Stimulated activated CD8-positive, alpha-beta memory T cell treated with anti-CD3 and anti-CD28 coated beads, Interleukin-4, amount 100 ng/mL, for 48 hours (primary cell): Measurements from ENCODE around the gene ANXA1.

Experiments used
- DNase-seq: peaks from one replicate; pipeline ENCODE4 v3.0.0-alpha.2; 2020

The ANXA1 gene

DNA sequence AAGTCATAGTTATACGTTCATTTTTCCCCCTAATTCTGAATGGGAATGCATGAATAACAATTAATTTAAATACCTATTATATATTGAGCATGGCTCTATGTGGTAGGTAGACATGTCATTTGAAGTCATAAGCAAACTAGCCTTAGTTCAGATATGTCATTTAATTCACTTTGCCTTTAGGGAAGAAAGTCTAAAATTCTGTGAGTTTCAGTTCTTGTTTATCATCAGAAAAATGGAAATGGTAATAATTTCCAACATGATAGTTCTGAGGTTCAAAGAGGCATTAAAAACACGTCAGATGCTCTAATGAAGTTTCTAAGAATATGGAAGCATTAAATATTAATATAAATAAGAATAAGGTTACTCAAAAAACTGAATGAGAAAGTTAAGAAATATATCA lies 13.1 kb upstream of the ANXA1 start:
- DNase-seq = no peak

DNA sequence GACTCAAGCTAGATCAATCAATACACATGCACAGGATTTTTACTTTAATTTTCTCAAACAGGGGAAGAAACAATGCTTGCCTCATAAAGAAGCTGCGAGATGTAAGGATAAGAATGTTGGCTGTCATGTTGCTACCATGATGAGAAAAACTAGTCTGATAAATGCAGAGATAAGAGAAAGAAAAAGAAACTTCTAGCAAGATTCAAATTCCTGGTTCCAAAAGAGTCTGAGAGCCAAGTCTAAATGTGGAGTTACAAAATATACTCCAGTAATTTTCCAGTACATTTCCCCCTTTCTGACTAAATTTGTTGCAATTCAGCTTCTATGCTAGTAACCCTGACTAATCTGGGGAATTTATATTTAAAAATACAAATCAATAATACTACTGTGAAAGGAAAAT lies 10.4 kb upstream of the ANXA1 start:
- DNase-seq = no peak

DNA sequence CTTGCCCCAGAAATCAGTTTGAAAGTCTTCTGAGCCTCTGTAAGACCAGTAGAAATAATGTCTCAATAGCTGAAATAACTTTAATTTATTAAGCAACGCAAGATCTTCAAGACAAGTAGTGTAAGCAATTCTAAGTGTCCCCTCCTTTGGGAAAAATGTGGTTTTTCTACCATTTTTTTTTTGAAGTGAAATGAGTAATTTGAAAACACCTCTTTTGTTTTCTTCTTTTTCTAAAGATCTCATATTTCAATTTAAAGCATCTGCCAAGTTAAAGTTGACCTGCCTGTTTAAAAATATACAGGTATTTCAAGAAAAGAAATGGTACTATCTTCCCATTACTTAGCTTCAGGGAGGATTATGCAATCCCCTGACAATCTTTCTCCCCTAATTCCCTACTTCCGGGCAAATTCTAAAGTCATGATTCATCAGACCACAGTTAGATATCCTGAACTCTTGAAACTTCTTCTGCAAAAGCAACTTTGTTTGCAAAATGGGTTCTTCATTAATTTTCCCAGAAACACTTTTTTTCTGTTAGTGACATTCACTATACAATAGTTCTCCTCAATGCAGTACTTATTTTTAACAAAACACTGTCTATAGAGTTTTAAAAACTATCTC lies 7.8 kb upstream of the ANXA1 start:
- no peak for DNase-seq

DNA sequence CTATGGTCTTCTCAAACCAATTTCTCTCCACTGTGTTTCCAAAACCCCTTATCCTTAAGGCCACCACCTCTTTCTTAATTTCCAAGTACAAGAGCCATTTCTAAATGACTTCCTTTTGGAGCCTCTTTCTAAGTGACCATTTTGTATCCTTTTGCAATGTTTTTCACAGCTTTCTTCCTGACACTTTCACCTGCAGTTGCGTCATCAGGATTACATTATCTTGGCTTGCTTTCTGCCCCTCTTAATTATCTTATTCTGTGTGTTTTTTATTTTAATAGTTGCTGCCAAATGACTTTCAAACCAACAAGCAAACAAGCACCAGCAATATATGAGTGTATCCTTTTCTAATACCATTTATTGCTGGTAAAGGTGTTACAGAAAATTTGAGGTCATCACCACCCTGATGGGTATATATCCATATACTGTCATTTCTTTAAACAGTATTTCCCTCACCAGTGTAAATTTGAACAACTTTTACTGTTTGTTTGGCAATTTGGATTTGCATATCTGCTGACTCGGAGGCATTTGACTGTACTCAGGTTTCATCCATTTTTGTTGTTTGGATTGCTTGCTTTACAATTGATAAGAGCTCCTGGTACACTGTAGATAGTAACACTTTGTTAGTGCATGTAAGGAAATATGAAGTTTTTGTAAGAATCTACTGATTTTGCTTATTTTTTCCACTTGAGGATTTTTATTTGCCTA lies 5.4 kb upstream of the ANXA1 start:
- DNase-seq = no peak

DNA sequence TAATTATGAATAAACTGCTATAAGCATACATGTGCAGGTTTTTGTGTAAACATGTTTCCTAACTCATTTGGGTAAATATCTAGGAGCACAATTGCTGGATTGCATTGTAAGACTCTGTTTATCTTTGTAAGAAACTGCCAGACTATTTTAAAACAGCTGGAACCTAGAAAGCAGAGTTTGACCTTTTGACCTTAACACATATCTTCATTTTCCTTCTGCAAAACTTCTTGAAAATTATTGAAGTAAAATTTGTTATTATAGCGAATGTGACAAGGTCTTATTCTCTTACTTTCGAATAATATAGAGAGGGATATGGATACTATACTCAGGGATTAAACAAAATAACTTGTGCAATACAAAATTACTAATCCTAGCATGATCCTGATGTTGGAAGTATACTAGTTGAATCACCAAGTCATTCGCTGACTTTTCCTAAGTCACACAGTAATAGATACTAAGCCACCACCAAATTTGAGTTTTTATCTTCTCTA lies 3.2 kb upstream of the ANXA1 start:
- no peak for DNase-seq

DNA sequence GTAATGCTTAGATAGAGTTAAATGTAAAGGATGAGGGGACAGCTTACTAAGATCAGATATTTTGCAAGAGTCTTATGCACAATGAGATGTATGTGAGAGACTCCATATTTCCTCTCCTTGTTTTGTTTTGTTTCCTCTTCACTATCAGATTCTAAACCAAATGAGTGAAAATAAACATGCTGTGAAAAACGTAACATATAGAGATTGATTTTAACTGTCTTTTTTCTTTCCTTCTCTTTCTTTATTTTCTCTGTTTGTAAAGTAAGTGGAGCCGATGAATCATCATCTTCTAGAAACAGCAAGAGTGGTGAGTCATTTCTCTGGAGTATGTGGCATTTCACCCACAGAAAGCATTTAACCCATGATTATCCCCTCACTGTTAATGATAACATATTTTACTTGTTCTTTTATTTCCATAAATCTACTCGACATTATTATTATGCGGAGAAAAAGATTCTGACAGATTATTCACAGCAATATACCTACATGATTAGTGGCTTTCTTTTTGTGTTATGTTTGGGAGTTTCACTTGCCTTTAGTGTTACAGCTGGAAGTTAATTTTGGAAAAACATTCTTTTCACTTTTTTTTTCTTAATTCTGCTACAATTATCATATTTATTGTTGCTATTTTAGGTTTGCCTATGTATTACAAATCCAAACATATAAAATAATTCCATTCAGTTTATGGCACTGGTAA lies 2.1 kb upstream of the ANXA1 start:
- DNase-seq = no peak

DNA sequence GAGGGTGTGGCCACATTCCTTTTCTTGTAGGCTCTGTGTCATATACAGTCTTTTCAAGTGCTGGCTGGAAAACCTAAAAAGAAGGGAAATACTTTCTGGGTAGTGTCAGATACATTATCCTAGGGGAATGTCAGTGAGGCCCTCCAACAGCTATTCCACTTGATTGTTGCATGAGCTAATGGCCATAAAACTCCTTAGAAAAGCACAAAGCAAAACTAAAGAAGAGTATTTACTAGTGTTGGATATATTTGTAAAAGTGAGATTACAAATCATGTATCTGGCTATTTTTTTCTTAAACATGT lies 829 bp downstream of the ANXA1 start:
- no peak for DNase-seq

DNA sequence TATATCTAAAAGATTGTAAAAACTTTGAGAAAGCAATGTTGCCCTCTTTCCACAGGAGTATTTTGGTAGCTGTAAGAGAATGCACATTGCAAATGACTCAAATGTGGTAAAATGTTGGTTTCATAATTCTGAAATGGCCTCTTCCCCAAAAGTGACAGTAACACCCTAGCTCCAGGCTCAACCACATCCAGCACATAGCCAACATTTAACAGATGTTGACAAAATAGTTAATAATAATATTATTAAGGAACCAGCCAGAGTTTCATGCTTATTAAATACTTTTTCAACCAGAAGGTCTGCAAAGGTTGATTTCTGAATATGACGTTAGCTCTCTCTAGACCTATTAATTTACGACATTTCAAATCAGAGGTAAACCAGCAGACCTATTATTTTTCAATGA lies 1.3 kb downstream of the ANXA1 start:
- no peak for DNase-seq

DNA sequence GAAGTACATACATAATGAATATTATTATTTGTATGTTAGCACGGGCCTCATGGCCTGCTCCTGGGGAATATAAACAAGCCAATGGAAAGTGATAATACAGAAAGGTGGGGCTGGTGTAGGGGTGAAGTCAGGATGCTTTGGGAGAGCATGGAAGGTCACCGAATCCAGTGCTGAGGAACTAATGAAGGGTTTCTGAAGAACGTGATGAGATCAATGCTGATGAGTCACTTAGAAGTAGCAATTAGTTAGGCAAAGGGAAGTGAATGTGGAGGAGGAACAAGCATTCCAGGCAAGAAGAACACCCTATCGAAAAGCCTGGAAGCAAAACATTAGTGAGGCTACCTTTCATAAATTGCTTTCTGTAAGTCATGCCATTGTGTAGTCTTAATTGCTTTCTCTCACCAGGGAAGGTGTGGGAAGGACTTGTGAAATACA lies 2.1 kb downstream of the ANXA1 start:
- no peak for DNase-seq

DNA sequence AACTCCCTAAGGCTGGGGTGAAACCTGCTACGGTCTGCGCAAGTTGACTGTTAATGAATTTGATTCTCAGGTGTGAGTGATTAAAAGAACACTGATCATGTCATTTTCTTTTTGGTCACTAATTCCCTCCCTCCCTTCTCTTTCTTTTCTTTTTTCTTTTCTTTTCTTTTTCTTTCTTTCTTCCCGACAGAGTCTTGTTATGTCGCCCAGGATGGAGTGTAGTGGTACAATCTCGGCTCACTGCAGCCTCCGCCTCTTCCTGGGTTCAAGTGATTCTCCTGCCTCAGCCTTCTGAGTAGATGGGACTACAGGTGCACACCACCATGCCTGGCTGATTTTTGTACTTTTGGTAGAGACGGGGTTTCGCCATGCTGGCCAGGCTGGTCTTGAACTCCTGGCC lies 2.6 kb downstream of the ANXA1 start:
- DNase-seq = no peak

DNA sequence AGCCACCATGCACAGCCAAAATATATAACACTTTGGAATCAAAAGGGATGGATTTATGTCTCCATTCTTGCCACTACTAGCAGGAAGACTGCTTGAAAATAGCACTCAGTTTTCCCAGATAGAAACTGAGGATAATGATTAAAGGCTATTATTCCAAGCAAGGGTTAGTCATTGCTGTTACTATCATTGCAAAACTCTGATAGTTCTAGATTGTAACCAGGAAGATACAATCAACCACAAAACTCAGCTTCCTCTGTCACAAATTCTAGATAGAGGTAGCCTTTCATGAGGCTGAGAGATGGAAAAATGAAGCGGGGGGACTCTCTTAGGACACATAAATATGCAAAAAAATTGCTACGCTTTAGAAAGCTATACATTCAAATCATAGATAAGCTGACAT lies 3.1 kb downstream of the ANXA1 start:
- no peak for DNase-seq

DNA sequence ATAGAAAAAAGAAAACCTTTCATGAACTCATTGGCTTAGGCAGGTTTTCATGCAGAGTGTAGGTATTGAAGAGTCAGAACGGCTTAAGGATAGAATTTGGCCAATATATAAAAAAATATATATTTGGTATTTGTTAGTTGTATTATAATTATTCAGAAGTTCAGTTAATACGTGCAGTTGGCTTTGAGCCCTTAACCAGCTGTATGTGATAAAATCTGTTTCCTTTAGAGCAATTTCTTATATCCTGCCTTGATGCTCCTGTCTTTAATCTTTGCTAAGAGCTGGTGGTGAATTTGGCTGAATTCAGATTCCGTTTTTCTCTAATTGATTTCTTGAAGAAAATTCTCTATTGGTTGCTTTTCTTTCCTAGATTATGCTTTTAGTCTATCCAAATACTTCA lies 3.7 kb downstream of the ANXA1 start:
- no peak for DNase-seq

DNA sequence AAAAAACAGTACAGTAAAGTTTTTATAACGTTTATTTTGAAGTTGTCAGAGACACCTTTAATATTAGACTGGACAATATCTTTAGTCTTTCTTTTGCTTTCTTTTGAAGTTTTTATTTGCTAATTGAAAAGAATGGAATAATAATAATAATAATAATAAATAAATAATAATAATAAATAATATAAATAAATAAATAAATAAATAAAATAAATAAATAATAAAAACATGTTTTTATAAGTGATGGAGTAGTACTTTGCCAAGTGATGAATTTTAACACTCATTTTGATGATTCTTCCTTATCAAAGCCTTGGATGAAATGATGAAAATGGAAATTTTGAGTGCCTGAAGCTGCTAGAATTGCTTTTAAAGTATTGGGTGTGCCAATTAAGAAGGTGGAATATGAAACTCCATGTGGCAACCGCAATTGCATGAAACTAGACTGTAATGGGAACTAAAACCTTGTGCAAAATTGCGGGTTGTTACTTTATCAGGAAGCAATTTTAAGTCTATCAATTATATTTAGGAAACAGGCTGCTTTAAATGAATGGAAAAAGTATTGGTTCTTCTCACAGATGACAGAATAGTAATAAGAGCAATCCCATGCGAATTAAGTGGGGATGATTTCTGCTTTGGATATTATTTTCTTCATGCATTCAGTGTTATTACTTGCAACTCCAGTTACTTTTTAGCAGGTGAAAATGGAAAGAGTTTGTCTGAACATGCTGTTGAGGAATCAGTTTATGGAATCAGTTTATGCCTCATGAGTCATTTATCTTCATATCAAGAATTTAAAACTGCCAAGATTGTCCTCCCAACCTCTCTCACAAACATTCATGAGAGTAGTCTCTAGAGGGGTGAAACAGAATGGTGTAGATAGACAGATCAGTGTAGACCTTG lies 4.6 kb downstream of the ANXA1 start:
- no peak for DNase-seq

DNA sequence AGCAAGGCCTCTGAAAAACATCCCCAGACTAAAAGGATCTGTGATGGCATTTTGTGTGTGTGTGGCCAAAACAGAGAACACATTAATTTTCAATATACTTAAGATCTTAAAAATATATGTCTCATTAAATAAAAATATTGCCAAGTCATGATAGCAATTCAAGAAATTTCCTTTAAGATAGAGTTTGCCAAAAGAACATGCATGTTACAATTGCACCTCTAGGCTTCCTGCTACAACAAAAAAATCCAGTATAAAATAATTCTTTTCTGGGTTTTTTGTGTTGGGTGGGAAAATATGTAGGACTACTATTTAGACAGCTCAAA lies 5.2 kb downstream of the ANXA1 start:
- DNase-seq = no peak

DNA sequence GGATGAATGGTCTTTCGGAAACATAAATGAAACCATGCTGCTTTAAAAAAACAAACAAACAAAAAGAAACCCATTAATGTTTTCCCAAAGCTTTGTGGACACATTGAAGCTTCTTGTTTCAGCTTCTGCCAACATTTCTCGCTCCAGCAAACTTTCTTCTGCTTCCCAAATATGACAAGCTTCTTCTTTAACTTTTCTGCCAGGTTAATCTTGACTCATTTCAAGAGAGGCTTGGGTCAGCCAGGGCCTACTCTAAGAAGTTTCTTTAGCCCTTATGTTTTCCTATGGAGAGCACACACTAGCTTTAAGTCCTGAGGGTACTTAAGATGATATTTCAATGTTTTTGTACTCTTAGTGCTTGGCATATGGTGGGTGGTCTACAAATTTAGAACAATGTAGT lies 6.1 kb downstream of the ANXA1 start:
- DNase-seq = no peak

DNA sequence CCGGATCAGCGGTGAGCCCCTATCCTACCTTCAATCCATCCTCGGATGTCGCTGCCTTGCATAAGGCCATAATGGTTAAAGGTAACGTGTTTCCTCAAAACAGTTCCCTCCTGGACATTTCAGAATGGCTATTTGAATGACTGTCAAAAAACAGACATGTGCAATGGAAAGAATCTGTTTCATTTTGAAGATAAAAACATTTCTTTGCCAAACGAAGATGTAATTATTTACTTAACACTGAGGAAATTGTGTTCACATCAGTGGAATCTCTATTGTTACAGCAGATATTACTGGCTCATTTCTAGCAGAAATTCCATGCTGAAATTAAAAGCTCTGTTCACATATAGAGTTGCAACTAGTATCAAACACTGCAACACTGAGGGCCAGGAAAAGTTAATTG lies 7.1 kb downstream of the ANXA1 start:
- DNase-seq = no peak

DNA sequence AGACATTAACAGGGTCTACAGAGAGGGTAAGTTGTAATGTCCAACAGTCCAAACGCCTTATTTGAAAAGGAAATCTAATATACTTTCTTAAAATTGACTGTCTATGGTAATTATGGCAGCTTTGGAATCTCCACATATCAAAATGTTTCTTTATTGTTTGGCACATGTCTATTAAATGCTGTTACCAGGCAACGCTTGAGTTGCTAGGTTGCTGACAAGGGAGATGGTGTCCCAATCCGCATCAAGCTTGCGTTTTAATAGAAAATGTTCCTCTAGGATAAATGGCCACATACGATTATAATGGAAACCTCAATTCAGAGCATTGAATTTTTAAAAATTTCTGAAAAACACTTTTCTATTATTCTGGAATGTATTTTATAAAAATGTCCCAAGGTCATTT lies 9.2 kb downstream of the ANXA1 start:
- no peak for DNase-seq

DNA sequence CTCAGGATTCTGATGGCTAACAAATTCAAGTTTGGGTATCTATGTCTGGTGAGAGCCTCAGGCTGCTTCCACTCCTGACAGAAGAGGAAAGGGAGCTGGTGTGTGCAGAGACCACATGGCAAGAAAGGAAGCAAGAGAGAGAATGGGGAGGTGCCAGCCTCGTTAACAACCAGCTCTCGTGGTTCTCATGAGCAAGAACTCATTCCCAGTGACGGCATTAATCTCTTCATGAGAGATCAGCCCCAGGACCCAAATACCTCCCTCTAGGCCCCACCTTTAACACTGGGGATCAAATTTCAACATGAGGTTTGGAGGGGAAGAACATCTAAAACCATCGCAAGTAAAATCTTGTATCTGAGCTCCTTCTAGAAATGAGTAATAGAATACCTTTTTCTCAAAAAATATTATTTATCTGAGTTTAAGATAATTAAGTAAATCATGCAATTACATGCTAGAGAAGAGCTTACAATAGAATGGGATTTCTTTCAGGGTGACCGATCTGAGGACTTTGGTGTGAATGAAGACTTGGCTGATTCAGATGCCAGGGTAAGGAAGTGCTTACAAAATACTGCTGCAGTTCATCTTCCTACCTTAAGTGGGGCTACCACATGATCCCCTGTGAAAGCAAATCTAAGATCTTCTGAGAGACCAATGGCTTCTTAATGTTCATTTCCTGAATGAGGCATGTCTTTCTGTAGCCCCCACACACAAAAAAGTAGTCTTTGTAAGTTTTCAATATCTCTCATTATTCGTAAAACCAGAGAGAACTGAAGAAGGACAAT lies 11.5 kb downstream of the ANXA1 start:
- no peak for DNase-seq

DNA sequence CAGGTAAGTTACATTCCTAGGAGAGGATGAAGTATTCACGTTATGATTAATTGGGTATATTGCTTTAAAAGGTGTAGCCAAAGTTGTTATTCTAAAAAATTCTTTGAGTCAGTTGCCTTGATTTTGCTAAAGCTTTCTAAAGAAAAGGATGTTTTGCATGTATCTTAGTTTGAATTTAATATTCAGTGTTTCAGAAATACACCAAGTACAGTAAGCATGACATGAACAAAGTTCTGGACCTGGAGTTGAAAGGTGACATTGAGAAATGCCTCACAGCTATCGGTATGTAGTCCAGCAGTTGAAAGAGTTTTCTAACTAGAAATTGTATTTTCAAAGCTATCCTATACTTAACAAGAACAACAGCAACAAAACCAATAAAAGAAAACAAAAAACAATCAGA lies 14.2 kb downstream of the ANXA1 start:
- no peak for DNase-seq

DNA sequence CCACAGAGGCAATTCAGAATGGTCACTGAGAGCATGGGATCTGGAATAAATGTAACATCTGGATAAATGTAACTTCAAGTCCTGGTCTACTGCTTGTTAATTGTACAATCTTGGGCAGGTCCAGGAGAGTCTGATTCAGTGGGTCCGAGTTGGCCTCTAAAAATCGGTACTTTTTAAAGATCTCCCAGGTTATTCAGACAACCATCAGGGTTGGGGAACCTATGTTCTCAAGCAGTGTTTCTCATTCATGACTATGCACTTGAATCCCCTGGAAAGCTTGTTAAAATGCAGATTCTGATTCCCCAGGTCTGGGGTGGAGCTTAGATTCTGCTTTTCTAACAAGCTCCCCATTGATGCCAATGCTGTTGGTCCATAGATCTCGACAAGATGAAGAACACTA lies 14.8 kb downstream of the ANXA1 start:
- DNase-seq = no peak

DNA sequence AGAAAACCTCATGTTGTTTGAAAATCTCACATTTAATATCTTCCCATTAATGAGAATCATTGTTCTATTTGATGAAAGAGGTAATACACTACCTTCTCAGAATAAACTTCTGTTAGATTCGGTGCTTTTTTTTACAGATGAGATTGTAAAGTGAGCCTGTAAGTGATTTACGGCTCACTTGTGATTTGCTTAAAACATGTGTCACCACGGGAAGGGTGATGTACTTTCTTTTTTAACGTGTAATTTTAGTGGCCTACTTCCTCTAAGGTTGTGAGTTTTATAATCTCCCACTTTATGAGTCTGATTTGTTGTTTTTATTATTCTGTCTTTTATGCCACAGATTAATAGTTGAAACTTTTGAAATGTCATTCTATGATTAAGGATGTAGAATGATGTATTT lies 15.9 kb downstream of the ANXA1 start:
- no peak for DNase-seq

DNA sequence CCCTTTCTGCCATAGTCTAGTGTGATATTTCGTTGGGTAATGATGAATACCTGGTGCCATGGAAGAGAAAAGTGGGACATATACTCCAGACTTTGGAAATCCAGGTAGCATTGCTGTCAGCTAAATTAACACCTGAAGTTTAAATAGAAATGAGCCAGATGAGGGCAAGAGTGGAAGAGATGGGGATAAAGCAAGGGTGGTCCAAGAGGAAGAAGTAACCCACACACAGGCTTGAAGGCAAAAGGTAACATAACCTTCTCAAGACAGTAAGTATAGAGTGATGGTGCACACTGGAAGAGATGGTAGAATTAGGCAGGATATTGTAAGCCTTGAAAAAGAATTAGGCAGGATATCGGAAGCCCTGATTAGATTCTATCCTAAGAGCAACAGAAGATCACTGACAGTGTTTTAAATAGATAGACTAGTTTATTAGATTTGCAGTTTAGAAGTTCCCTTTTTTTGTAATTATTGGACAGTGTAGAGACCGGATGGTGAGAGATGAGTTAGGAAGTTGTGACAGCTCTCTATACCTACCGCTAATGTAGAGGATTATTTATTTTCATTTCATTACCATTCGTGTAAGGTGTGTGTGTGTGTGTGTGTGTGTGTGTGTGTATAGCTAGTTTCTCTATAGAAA lies 16.8 kb downstream of the ANXA1 start:
- no peak for DNase-seq
